H1 (cell line): Measurements from ENCODE around the gene BPIFB3.

ENCODE experiments used
- EZH2 ChIP-seq: fragments of 200-600 bp; sonication (generic); IDR thresholded peaks from 2 replicates; pipeline ENCODE4 v1.7.1; 2012; ENCODE audit warnings: low read depth, mild to moderate bottlenecking, moderate library complexity, low read length, inconsistent platforms; ENCODE audit not compliant: severe bottlenecking
- GABPA ChIP-seq: IDR thresholded peaks from 2 replicates; pipeline ENCODE4 v1.6.1; 2011; ENCODE audit warnings: mild to moderate bottlenecking, low read length, moderate library complexity, borderline replicate concordance; ENCODE audit not compliant: insufficient read depth
- HDAC2 ChIP-seq, 2 experiments: fragments of 300-600 bp in 1 of 2; sonication (generic) in 1 of 2; IDR thresholded peaks; 2 replicates each; pipeline ENCODE4 v1.6.1; 2011 to 2012; ENCODE audit warnings: low read depth in 2 of 2, low read length in 2 of 2, mild to moderate bottlenecking in 2 of 2, moderate library complexity in 2 of 2, borderline replicate concordance in 1 of 2, inconsistent platforms in 1 of 2
- JUN ChIP-seq: IDR thresholded peaks from 2 replicates; pipeline ENCODE4 v1.6.1; 2011; ENCODE audit warnings: low read depth, mild to moderate bottlenecking, improper control_type of control experiment, low read length
- MAFK ChIP-seq: IDR thresholded peaks from 2 replicates; pipeline ENCODE4 v1.6.1; 2012; ENCODE audit warnings: low read depth, mild to moderate bottlenecking, improper control_type of control experiment, low read length
- POLR2A ChIP-seq, 2 experiments: IDR thresholded peaks; 1 replicate in 1 of 2; 2 replicates in 1 of 2; pipeline ENCODE4 v1.6.1; 2011; ENCODE audit warnings: low read depth in 2 of 2, low read length in 2 of 2, mild to moderate bottlenecking in 2 of 2; ENCODE audit errors: control extremely low read depth in 1 of 2
- RAD21 ChIP-seq, 2 experiments: IDR thresholded peaks in 1 of 2; conservative IDR thresholded peaks in 1 of 2; 2 replicates each; pipeline ENCODE4 v1.6.1; 2011; ENCODE audit warnings: low read depth in 2 of 2, low read length in 2 of 2, improper control_type of control experiment in 1 of 2, inconsistent platforms in 1 of 2, mild to moderate bottlenecking in 1 of 2, moderate library complexity in 1 of 2
- SIX5 ChIP-seq: IDR thresholded peaks from 2 replicates; pipeline ENCODE4 v1.6.1; 2011; ENCODE audit warnings: mild to moderate bottlenecking, low read depth, low read length
- TAF1 ChIP-seq: IDR thresholded peaks from 2 replicates; pipeline ENCODE4 v1.6.1; 2011; ENCODE audit warnings: mild to moderate bottlenecking, low read depth, low read length
- TBP ChIP-seq: IDR thresholded peaks from 2 replicates; pipeline ENCODE4 v1.6.1; 2011; ENCODE audit warnings: low read depth, low read length, improper control_type of control experiment
- TF ChIP-seq, protein P1 (sequence below): IDR thresholded peaks from 2 replicates; pipeline ENCODE4 v1.6.1; 2011; ENCODE audit warnings: low read length, improper control_type of control experiment
- TF ChIP-seq, protein P2 (sequence below), 3 experiments: IDR thresholded peaks; 1 replicate in 2 of 3; 2 replicates in 1 of 3; pipeline versions ENCODE4 v1.5.1 to v1.6.1; 2011; ENCODE audit warnings: low read length in 3 of 3, mild to moderate bottlenecking in 3 of 3, inconsistent platforms in 2 of 3, low read depth in 1 of 3, moderate library complexity in 1 of 3; ENCODE audit not compliant: insufficient read depth in 1 of 3; ENCODE audit errors: control extremely low read depth in 1 of 3
- TF ChIP-seq, protein P3 (sequence below): IDR thresholded peaks from 2 replicates; pipeline ENCODE4 v1.6.1; 2011; ENCODE audit warnings: low read depth, mild to moderate bottlenecking, low read length; ENCODE audit not compliant: insufficient read depth

DNA sequence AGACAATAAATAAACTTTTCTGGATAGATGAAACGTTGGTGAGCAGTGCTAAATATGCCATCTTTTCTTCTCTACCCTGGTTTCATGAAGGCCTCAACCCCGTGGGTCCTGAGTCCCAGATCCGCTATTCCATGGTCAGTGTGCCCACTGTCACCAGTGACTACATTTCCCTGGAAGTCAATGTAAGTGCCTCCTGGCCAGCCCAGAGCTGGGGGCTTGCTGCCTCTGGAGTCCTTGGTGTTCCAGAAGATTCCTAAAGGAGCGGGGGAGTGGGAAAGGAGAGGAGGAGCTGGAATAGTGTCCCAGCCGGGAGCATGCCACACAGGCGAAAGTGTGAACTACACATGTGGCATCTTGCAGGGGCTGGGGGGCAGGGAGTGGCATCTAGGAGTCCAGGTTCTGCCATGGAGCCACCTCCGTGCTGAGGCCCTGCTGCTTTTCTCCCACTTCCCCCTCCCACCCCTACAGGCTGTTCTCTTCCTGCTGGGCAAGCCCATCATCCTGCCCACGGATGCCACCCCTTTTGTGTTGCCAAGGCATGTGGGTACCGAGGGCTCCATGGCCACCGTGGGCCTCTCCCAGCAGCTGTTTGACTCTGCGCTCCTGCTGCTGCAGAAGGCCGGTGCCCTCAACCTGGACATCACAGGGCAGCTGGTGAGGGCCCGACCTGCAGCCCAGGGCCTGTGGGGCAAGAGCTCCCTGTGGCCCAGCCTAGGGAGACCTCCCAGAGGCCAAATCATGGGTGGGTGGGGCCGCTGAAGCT, 35.4 kb upstream of the BPIFB3 start:
- TF ChIP-seq POLR2A (IDR thresholded peaks at IDR 0.05; ENCODE audit: control extremely low read depth in 1 of 2, low read depth in 2 of 2, low read length in 2 of 2) (no peak), TBP (no peak), EZH2 (no peak), JUN (no peak), HDAC2 (IDR thresholded peaks at IDR 0.05; ENCODE audit: borderline replicate concordance in 1 of 2, low read depth in 2 of 2, low read length in 2 of 2) (no peak), RAD21 (IDR thresholded peaks at IDR 0.05 in 1 of 2, conservative IDR thresholded peaks at IDR 0.05 in 1 of 2; ENCODE audit: low read depth in 2 of 2, low read length in 2 of 2) (no peak), GABPA (no peak), TAF1 (no peak), SIX5 (no peak), MAFK (no peak)
- TF ChIP-seq, protein P1, sequence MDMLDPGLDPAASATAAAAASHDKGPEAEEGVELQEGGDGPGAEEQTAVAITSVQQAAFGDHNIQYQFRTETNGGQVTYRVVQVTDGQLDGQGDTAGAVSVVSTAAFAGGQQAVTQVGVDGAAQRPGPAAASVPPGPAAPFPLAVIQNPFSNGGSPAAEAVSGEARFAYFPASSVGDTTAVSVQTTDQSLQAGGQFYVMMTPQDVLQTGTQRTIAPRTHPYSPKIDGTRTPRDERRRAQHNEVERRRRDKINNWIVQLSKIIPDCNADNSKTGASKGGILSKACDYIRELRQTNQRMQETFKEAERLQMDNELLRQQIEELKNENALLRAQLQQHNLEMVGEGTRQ = no peak
- TF ChIP-seq, protein P2, sequence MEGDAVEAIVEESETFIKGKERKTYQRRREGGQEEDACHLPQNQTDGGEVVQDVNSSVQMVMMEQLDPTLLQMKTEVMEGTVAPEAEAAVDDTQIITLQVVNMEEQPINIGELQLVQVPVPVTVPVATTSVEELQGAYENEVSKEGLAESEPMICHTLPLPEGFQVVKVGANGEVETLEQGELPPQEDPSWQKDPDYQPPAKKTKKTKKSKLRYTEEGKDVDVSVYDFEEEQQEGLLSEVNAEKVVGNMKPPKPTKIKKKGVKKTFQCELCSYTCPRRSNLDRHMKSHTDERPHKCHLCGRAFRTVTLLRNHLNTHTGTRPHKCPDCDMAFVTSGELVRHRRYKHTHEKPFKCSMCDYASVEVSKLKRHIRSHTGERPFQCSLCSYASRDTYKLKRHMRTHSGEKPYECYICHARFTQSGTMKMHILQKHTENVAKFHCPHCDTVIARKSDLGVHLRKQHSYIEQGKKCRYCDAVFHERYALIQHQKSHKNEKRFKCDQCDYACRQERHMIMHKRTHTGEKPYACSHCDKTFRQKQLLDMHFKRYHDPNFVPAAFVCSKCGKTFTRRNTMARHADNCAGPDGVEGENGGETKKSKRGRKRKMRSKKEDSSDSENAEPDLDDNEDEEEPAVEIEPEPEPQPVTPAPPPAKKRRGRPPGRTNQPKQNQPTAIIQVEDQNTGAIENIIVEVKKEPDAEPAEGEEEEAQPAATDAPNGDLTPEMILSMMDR (IDR thresholded peaks at IDR 0.05; ENCODE audit: control extremely low read depth in 1 of 3, insufficient read depth in 1 of 3, low read depth in 1 of 3, low read length in 3 of 3) = no peak
- TF ChIP-seq, protein P3, sequence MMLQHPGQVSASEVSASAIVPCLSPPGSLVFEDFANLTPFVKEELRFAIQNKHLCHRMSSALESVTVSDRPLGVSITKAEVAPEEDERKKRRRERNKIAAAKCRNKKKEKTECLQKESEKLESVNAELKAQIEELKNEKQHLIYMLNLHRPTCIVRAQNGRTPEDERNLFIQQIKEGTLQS = no peak
